ENCODE results near the gene IFT122.

DNA sequence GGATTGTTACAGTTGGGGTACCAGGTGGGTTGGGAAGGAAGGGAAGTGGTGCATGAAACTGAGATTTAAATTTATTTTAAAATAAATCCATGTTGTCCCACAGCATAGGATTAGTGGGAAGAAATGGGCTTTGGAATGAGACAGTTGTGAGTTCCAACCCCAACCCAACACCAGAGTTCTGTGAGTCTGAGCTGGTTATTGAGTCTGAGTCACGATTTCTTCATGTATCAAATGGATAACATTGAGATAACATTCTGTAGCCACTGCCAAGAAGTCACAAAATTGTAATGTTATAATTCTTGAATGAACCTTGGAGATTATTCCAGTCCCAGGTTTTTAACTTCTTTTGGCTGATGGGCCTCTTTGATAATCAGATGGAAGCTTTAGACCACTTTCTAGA lies 13.7 kb downstream of the IFT122 start:
- TF ChIP-seq, protein P1, sequence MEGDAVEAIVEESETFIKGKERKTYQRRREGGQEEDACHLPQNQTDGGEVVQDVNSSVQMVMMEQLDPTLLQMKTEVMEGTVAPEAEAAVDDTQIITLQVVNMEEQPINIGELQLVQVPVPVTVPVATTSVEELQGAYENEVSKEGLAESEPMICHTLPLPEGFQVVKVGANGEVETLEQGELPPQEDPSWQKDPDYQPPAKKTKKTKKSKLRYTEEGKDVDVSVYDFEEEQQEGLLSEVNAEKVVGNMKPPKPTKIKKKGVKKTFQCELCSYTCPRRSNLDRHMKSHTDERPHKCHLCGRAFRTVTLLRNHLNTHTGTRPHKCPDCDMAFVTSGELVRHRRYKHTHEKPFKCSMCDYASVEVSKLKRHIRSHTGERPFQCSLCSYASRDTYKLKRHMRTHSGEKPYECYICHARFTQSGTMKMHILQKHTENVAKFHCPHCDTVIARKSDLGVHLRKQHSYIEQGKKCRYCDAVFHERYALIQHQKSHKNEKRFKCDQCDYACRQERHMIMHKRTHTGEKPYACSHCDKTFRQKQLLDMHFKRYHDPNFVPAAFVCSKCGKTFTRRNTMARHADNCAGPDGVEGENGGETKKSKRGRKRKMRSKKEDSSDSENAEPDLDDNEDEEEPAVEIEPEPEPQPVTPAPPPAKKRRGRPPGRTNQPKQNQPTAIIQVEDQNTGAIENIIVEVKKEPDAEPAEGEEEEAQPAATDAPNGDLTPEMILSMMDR (IDR thresholded peaks at IDR 0.05; ENCODE audit: low read length): no peak
- no peak for TF ChIP-seq EZH2 (IDR thresholded peaks at IDR 0.05; ENCODE audit: borderline replicate concordance, low read length)
